Activated T-cell treated with anti-CD3 and anti-CD28 coated beads, Interleukin-2, amount 50 U/mL, for 4 hours (primary cell): Measurements from ENCODE around the gene STRN4. TPM values are rescaled to one million over a fixed set of nuclear protein-coding genes. Genes with fewer than 3 reads are reported as not detected.
A peak's percentile ranks its signal among the peaks of the same experiment; 100 is the strongest.
"Not testable (repeated sequence)": the region's sequence is repeated elsewhere in the genome, so short reads cannot be mapped to it uniquely, and the experiment has no call there.

Experiments
- ATAC-seq, 2 donors: fragments of 200-7000 bp; cut with Tn5 transposase; one replicate each; pipeline ENCODE4 v1.10.0; 2021
- DNase-seq: peaks from one replicate; pipeline ENCODE4 v3.0.0-alpha.2; 2020
- H3K27me3 Mint-ChIP-seq: one replicate; pipeline ENCODE4 v1.8.0; 2021; ENCODE audit warnings: low read depth, mixed read lengths
- H3K36me3 Mint-ChIP-seq: one replicate; pipeline ENCODE4 v1.8.0; 2022; ENCODE audit warnings: mixed read lengths; ENCODE audit not compliant: insufficient read depth
- H3K4me1 Mint-ChIP-seq: one replicate; pipeline ENCODE4 v1.8.0; 2021; ENCODE audit warnings: low read depth, mixed read lengths
- H3K4me3 Mint-ChIP-seq: one replicate; pipeline ENCODE4 v1.8.0; 2021; ENCODE audit warnings: mild to moderate bottlenecking, moderate library complexity, mixed read lengths
- H3K9me3 Mint-ChIP-seq: one replicate; pipeline ENCODE4 v1.8.0; 2021; ENCODE audit warnings: mixed read lengths
- total RNA-seq, 3 donors: library from RNA; stranded (reverse); gene quantifications; one replicate each; pipeline ENCODE4 v1.2.1, GENCODE V29; 2021

Gene STRN4
- total RNA-seq, 3 donors from 2014 or later = 91.3 to 98.0 (median 96.7) TPM

- Mint-ChIP-seq H3K4me3 (no peak overlapping the region), H3K9me3 (no peaks in the 10 kb centered on the region), H3K27me3 (no peaks in the 10 kb centered on the region), H3K36me3 (peaks cover 20% of the 10 kb centered on the region), H3K4me1 (peaks cover 41% of the 10 kb centered on the region)
- DNase-seq = no peak
- ATAC-seq = no peak
Observed at GRCh38 chr19:46719629-46720502, 26.4 kb downstream of the STRN4 start.

- no peak for ATAC-seq
- DNase-seq = no peak
- peaks cover 15% of the 10 kb centered on the region for H3K36me3 Mint-ChIP-seq
- H3K4me3 Mint-ChIP-seq = no peak overlapping the region
- peaks cover 44% of the 10 kb centered on the region for H3K4me1 Mint-ChIP-seq
- H3K27me3 Mint-ChIP-seq = no peaks in the 10 kb centered on the region
- H3K9me3 Mint-ChIP-seq = no peaks in the 10 kb centered on the region
Observed at GRCh38 chr19:46718934-46719622, 27.2 kb downstream of the STRN4 start.

DNA sequence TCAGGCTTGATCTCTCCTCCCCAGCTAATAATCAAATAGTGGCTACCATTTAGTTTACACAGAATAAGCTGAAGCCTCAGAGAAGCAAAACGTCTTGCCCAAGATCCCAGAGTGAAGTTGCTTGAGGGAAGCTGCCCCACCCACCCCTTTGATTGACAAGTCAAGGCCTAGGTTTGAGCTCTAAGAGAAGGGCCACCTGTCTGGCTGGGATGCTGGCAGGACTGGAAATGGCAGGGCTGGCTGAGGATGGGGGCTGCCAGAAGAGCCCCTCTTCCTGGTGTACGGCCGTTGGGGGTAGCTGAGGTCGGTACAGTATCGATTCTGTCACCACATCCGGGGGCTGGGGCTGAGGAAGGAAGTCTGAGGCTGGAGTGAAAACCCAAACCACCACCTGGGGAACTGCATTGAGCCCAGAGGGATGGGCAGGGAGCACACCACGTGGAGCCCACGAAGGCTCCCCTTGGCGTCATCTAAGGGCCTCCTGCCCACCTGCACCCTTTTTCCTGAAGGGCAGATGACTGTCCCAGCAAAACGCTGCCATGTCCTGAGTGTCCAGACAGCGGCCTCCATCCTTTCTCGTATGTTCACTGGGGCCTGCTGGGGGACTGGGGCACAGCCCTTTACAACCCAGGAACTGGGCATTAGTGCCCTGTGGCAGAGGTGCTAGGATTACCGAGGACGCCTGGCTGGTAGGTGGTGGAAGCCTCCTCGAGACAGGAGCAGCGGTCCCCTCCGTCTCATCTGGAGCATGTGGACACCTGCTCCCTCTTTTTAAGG, 27.9 kb downstream of the STRN4 start:
- ATAC-seq = peak; percentile 9 to 11
- H3K4me1 Mint-ChIP-seq = peaks cover 44% of the 10 kb centered on the region
- DNase-seq = peak; percentile 34
- no peaks in the 10 kb centered on the region for H3K27me3 Mint-ChIP-seq
- H3K4me3 Mint-ChIP-seq = peak overlapping the region; percentile 92
- H3K36me3 Mint-ChIP-seq = peaks cover 13% of the 10 kb centered on the region
- no peaks in the 10 kb centered on the region for H3K9me3 Mint-ChIP-seq

DNA sequence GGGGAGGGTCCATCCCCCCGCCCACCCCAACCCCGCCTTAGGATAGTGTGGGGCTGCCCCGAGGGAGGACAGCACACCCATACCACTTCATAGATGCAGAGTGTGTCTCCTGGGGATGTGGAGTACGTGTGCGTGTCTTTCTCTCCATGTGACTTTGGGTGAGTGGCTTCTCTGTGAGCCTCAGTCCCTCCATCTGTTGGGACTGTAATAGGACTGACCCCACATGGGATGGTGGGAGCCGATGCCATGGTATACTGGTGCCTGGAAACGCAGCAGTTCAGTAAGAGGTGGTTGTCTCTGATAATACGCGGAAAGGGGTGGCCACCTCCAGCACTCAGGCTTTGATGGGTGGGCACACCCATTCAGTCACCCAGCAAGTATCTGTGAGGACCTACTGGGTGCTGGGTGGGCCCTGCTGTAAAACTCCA, 28.5 kb downstream of the STRN4 start:
- peaks cover 13% of the 10 kb centered on the region for H3K36me3 Mint-ChIP-seq
- peaks cover 44% of the 10 kb centered on the region for H3K4me1 Mint-ChIP-seq
- ATAC-seq (peak; percentile 23 to 26), DNase-seq (no peak)
- no peaks in the 10 kb centered on the region for H3K27me3 Mint-ChIP-seq
- H3K4me3 Mint-ChIP-seq = peak overlapping the region; percentile 92
- H3K9me3 Mint-ChIP-seq = no peaks in the 10 kb centered on the region

DNA sequence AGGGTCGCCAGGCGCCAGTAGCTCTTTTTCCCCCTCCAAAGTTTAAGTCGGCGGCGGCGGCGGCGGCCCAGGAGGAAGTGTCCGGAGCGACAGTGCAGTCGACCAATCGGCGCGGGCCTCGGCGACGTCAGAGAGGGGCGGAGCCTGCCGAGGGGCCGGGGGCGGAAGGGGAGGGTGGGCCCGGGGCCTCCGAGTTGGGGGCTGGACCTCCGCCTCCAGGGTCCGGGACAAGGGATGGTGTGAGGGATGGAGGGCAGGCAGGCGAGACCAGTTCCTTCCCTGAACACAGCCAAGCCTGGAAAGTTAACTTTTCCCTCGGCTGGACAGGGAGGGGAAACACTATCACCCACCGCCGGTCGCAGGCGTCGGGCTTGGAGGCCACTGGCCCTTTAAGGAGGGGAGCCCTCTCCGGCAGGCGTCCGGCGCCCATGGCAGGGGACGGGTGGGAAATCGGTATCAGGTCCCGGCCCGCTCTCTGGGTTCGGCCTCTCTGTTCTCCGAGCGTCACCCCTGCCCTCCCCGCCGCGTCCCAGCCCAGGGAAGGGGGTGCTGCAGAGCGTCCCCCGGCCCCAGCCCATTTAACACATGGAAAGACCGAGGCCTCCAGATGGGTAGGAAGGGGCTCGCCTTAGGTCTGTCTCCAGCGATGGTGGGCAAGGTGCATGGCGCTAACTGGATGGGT, 29.1 kb downstream of the STRN4 start, which contains the start of gene PRKD2:
TSS of gene PRKD2 (minus strand) at position 81 of the 682 bp plus-strand sequence. CDS start 744 bp downstream, outside the sequence.
- ATAC-seq = peak; percentile 72 to 76

DNA sequence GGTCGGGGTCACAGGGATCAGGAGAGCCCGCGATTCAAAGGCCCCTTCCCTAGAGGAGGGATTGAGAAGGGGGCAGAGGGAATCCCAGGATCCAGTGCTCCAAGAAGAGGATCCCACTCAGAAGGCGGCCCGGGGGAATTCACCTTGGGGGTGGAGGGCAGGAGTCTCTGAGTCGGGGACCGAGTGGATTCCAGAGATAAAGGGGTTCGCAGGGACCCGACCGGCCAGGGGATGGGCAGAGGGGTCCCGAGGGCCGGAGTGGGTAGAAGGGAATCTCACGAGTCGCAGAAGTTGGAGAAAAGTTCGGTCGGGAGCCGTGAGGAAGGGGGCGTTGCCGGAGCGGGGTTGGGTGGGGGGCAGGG, 29.6 kb downstream of the STRN4 start:
- peaks cover 43% of the 10 kb centered on the region for H3K4me1 Mint-ChIP-seq
- H3K27me3 Mint-ChIP-seq = no peaks in the 10 kb centered on the region
- DNase-seq (no peak), ATAC-seq (no peak)
- no peaks in the 10 kb centered on the region for H3K9me3 Mint-ChIP-seq
- peak overlapping the region; percentile 92 for H3K4me3 Mint-ChIP-seq
- peaks cover 8% of the 10 kb centered on the region for H3K36me3 Mint-ChIP-seq

More for the DNA sequence above, 29.1 kb downstream of the STRN4 start, which contains the start of gene PRKD2:
- DNase-seq = peak; percentile 86
- no peaks in the 10 kb centered on the region for H3K9me3 Mint-ChIP-seq
- H3K36me3 Mint-ChIP-seq = peaks cover 13% of the 10 kb centered on the region
- H3K4me1 Mint-ChIP-seq = peaks cover 47% of the 10 kb centered on the region
- H3K4me3 Mint-ChIP-seq = peak within 1 kb of the TSS; percentile 92
- no peaks in the 10 kb centered on the region for H3K27me3 Mint-ChIP-seq

- peak overlapping the region; percentile 92 for H3K4me3 Mint-ChIP-seq
- H3K4me1 Mint-ChIP-seq = peaks cover 43% of the 10 kb centered on the region
- no peaks in the 10 kb centered on the region for H3K27me3 Mint-ChIP-seq
- no peak for ATAC-seq
- no peak for DNase-seq
- H3K9me3 Mint-ChIP-seq = no peaks in the 10 kb centered on the region
- peaks cover 8% of the 10 kb centered on the region for H3K36me3 Mint-ChIP-seq
Observed at GRCh38 chr19:46715975-46716671, 30.1 kb downstream of the STRN4 start.

GRCh38 chr19:46715620-46715974, 30.7 kb downstream of the STRN4 start:
- ATAC-seq (no peak), DNase-seq (no peak)
- H3K27me3 Mint-ChIP-seq = no peaks in the 10 kb centered on the region
- peaks cover 42% of the 10 kb centered on the region for H3K4me1 Mint-ChIP-seq
- H3K4me3 Mint-ChIP-seq = peak overlapping the region; percentile 92
- H3K36me3 Mint-ChIP-seq = peaks cover 8% of the 10 kb centered on the region
- H3K9me3 Mint-ChIP-seq = no peaks in the 10 kb centered on the region

- Mint-ChIP-seq H3K4me3 (peak overlapping the region; percentile 92), H3K36me3 (peaks cover 8% of the 10 kb centered on the region), H3K9me3 (no peaks in the 10 kb centered on the region), H3K27me3 (no peaks in the 10 kb centered on the region), H3K4me1 (peaks cover 40% of the 10 kb centered on the region)
- ATAC-seq = peak; percentile 23 to 34
- DNase-seq = peak; percentile 58
Observed at GRCh38 chr19:46714444-46715106, 31.7 kb downstream of the STRN4 start.

GRCh38 chr19:46713781-46714443, 32.3 kb downstream of the STRN4 start:
- peak; percentile 66 for DNase-seq
- Mint-ChIP-seq H3K4me3 (peak overlapping the region; percentile 92), H3K9me3 (no peaks in the 10 kb centered on the region), H3K27me3 (no peaks in the 10 kb centered on the region), H3K36me3 (peaks cover 4% of the 10 kb centered on the region), H3K4me1 (peaks cover 33% of the 10 kb centered on the region)
- ATAC-seq = peak; percentile 28 to 38

GRCh38 chr19:46712768-46713338, 33.4 kb downstream of the STRN4 start:
- H3K4me3 Mint-ChIP-seq = peak overlapping the region; percentile 92
- not testable (repeated sequence) for H3K27me3 Mint-ChIP-seq, H3K36me3 Mint-ChIP-seq, H3K9me3 Mint-ChIP-seq, DNase-seq, ATAC-seq
- peaks cover 23% of the 10 kb centered on the region for H3K4me1 Mint-ChIP-seq

- peaks cover 20% of the 10 kb centered on the region for H3K4me1 Mint-ChIP-seq
- no peaks in the 10 kb centered on the region for H3K9me3 Mint-ChIP-seq
- H3K4me3 Mint-ChIP-seq = no peak overlapping the region
- no peak for ATAC-seq
- DNase-seq = no peak
- peaks cover 4% of the 10 kb centered on the region for H3K36me3 Mint-ChIP-seq
- H3K27me3 Mint-ChIP-seq = no peaks in the 10 kb centered on the region
Observed at GRCh38 chr19:46710687-46711086, 35.6 kb downstream of the STRN4 start.
